Nephron progenitor cell (in vitro differentiated cells): ENCODE measurements around the gene IL22RA1.

ENCODE experiments used
- DNase-seq: peaks from one replicate; pipeline ENCODE4 v3.0.0; 2021
- H3K27ac Mint-ChIP-seq: 2 replicates; pipeline ENCODE4 v1.8.0; 2021; ENCODE audit warnings: mild to moderate bottlenecking, moderate library complexity, mixed read lengths
- H3K27me3 Mint-ChIP-seq: 2 replicates; pipeline ENCODE4 v1.8.0; 2021; ENCODE audit warnings: mild to moderate bottlenecking, low read depth, mixed read lengths; ENCODE audit not compliant: poor library complexity
- H3K36me3 Mint-ChIP-seq: 2 replicates; pipeline ENCODE4 v1.8.0; 2021; ENCODE audit warnings: low read depth, mixed read lengths
- H3K4me1 Mint-ChIP-seq: 2 replicates; pipeline ENCODE4 v1.8.0; 2021; ENCODE audit warnings: mixed read lengths
- H3K4me3 Mint-ChIP-seq: 2 replicates; pipeline ENCODE4 v1.8.0; 2021; ENCODE audit warnings: mild to moderate bottlenecking, moderate library complexity, mixed read lengths
- H3K9me3 Mint-ChIP-seq: 2 replicates; pipeline ENCODE4 v1.8.0; 2021; ENCODE audit warnings: mild to moderate bottlenecking, moderate library complexity, mixed read lengths
- TF ChIP-seq, protein P1 (sequence below): fragments of 200-600 bp; sonication (generic); IDR thresholded peaks from 2 replicates; pipeline ENCODE4 v1.5.0; 2021; ENCODE audit warnings: antibody characterized with exemption

The IL22RA1 gene

DNA sequence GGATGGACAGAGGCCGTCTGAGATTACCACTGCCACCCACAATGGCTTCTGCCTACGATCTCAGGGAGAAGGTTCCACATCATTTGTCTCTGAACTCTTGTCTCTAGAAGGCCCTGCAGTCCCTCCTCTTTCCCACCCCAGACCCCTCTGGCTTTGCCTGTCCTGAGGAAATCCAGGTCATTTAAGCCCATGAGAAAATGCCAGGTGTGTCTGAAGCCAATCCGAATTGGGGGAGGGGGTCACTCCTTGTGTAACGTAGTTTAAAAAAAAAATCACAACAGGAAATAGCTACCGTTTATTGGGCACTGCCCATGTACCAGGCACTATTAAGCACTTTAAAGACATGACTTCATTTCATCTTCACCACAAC lies 23.5 kb downstream of the IL22RA1 start:
- no peaks in the 10 kb centered on the region for H3K9me3 Mint-ChIP-seq
- H3K36me3 Mint-ChIP-seq: no peaks in the 10 kb centered on the region
- DNase-seq: no peak
- no peak overlapping the region for H3K27ac Mint-ChIP-seq
- H3K4me3 Mint-ChIP-seq: no peak overlapping the region
- TF ChIP-seq, protein P1, sequence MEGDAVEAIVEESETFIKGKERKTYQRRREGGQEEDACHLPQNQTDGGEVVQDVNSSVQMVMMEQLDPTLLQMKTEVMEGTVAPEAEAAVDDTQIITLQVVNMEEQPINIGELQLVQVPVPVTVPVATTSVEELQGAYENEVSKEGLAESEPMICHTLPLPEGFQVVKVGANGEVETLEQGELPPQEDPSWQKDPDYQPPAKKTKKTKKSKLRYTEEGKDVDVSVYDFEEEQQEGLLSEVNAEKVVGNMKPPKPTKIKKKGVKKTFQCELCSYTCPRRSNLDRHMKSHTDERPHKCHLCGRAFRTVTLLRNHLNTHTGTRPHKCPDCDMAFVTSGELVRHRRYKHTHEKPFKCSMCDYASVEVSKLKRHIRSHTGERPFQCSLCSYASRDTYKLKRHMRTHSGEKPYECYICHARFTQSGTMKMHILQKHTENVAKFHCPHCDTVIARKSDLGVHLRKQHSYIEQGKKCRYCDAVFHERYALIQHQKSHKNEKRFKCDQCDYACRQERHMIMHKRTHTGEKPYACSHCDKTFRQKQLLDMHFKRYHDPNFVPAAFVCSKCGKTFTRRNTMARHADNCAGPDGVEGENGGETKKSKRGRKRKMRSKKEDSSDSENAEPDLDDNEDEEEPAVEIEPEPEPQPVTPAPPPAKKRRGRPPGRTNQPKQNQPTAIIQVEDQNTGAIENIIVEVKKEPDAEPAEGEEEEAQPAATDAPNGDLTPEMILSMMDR: no peak
- H3K4me1 Mint-ChIP-seq: peaks cover 13% of the 10 kb centered on the region
- peaks cover 14% of the 10 kb centered on the region for H3K27me3 Mint-ChIP-seq

DNA sequence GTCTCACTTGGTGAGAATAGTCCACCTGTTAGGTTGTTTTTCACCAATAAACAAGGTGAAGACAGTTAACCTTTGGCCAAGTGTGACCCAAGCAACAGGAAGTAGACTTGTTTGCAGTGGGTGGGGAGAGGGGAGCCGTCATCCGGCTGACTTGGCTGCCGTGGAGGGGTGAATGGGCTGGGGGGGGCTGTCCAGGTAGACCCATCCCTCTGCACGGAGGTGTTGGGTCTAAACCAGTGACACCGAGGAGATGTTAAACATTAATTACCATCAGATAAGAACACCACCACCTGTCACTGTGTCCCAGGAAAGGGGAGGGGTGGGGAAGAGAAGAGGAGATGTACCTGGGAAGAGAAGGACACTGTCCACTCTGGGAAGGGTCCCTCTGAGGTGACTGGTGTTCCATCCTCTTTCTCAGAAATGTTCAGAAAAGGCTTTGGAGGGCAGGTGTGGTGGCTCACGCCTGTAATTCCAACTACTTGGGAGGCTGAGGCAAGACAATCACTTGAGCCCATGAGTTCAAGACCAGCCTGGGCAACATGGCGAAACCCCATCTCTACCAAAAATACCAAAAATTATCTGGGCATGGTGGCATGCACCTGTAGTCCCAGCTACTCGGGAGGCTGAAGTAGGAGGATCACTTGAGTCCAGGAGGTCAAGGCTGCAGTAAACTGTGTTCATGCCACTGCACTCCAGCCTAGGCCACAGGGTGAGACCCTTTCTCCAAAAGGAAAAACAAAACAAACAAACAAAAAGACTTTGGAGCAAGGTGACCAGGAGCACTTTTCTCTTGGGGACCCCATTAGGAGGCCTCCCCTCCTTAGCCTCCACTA lies 24.3 kb downstream of the IL22RA1 start:
- no peak for DNase-seq
- H3K4me1 Mint-ChIP-seq: peaks cover 13% of the 10 kb centered on the region
- H3K27ac Mint-ChIP-seq: no peak overlapping the region
- H3K9me3 Mint-ChIP-seq: no peaks in the 10 kb centered on the region
- peaks cover 21% of the 10 kb centered on the region for H3K27me3 Mint-ChIP-seq
- no peak overlapping the region for H3K4me3 Mint-ChIP-seq
- H3K36me3 Mint-ChIP-seq: no peaks in the 10 kb centered on the region
- TF ChIP-seq, protein P1: no peak

DNA sequence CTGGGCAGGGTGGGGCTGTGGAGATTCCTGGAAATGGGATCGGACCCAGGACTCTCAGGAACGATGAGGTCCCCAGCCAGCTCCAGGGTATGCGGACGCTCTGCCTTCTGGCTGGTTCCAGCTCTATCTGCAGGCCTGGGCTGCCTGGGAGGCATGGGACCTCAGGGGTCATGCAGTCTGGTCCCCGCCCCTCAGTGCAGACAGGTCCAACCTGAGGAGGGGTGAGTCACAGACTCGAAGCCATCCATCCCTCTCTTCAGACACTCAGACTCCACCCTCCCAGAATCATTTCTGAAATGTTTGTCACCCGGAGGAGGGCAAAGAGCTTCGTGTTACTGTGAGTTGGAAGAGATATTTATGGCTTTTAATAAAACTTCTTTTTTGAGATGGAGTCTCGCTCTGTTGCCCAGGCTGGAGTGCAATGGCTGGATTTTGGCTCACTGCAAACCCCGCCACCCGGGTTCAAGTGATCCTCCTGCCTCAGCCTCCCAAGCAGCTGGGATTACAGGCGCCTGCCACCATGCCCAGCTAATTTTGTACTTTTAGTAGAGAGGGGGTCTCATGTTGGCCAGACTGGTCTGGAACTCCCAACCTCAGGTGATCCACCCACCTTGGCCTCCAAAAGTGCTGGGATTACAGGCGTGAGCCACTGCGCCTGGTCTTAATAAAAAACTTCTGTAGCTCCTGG lies 25.1 kb downstream of the IL22RA1 start:
- peak overlapping the region; percentile 48 for H3K27ac Mint-ChIP-seq
- peaks cover 13% of the 10 kb centered on the region for H3K4me1 Mint-ChIP-seq
- peaks cover 25% of the 10 kb centered on the region for H3K27me3 Mint-ChIP-seq
- H3K9me3 Mint-ChIP-seq: no peaks in the 10 kb centered on the region
- H3K36me3 Mint-ChIP-seq: no peaks in the 10 kb centered on the region
- TF ChIP-seq, protein P1: no peak
- DNase-seq: no peak
- H3K4me3 Mint-ChIP-seq: no peak overlapping the region

DNA sequence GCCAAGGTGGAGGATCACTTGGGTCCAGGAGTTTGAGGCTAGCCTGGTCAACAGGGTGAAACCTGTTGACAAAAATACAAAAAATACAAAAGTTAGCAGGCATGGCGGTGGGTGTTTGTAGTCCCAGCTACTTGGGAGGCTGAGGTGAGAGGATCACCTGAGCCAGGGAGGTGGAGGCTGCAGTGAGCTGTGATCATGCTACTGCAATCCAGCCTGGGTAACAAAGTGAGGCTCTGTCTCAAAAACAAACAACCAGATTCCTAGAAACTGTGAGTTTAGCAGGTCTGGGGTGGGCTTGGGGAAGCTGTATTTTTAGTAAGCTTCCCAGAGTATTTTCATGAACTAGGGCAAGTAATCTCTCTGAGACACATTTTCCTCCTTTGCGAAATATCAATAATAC lies 25.8 kb downstream of the IL22RA1 start:
- H3K27ac Mint-ChIP-seq: no peak overlapping the region
- H3K4me3 Mint-ChIP-seq: no peak overlapping the region

DNA sequence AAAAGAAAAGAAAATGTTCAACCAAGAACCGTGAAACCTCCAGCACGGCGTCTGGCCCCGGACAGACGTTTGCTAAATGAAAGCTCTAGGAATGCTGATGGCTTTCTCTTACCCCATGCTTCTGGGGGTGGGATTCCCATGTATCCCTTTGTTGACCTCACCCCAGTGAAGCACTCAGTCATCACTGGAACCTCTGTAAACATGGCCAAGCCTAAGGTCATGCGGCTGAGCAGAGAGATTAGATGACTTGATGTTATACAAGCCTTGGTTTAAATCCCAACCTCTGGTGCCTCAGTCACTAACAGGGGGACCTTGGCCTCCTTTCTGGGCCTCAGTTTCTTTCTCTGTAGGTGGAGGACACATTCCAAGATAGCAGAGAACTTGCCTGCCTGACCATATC lies 28.2 kb downstream of the IL22RA1 start:
- no peak overlapping the region for H3K4me3 Mint-ChIP-seq
- H3K27me3 Mint-ChIP-seq: peaks cover 26% of the 10 kb centered on the region
- H3K36me3 Mint-ChIP-seq: no peaks in the 10 kb centered on the region
- no peaks in the 10 kb centered on the region for H3K9me3 Mint-ChIP-seq
- H3K4me1 Mint-ChIP-seq: peaks cover 34% of the 10 kb centered on the region
- TF ChIP-seq, protein P1: no peak
- no peak overlapping the region for H3K27ac Mint-ChIP-seq
- no peak for DNase-seq

More for the DNA sequence above, 25.8 kb downstream of the IL22RA1 start:
- no peak for DNase-seq
- peaks cover 20% of the 10 kb centered on the region for H3K4me1 Mint-ChIP-seq
- H3K9me3 Mint-ChIP-seq: no peaks in the 10 kb centered on the region
- H3K36me3 Mint-ChIP-seq: no peaks in the 10 kb centered on the region
- TF ChIP-seq, protein P1: no peak
- peaks cover 27% of the 10 kb centered on the region for H3K27me3 Mint-ChIP-seq
